Vagina (tissue), 2 donors: ENCODE data around the gene MRPL20. TPM values are rescaled to one million over a fixed set of nuclear protein-coding genes. Genes with fewer than 3 reads are reported as not detected.

Experiments used
- DNase-seq, 2 donors: peaks; one replicate each; pipeline ENCODE4 v3.0.0-alpha.2; 2017; ENCODE audit errors: extremely low spot score in 2 of 2
- H3K27ac ChIP-seq: fragments of 200-600 bp; sonication (generic); one replicate; pipeline ENCODE4 v1.5.1; 2019
- H3K27me3 ChIP-seq: fragments of 200-600 bp; sonication (generic); one replicate; pipeline ENCODE4 v1.5.1; 2019
- H3K36me3 ChIP-seq, 2 donors: fragments of 200-600 bp; sonication (generic); one replicate each; pipeline ENCODE4 v1.5.1; 2017 to 2019
- H3K4me1 ChIP-seq: fragments of 200-600 bp; sonication (generic); one replicate; pipeline ENCODE4 v1.5.1; 2019
- H3K4me3 ChIP-seq, 2 donors: fragments of 200-600 bp; sonication (generic); 1 replicate in 1 of 2; 2 replicates in 1 of 2; pipeline ENCODE4 v1.5.1; 2016 to 2019
- H3K9me3 ChIP-seq: fragments of 200-600 bp; sonication (generic); one replicate; pipeline ENCODE4 v1.5.1; 2019
- POLR2A ChIP-seq, 2 donors: fragments of 450-650 bp; IDR thresholded peaks; one replicate each; pipeline ENCODE4 v1.6.1; 2017; ENCODE audit warnings: antibody characterized with exemption in 2 of 2, mild to moderate bottlenecking in 2 of 2, moderate library complexity in 2 of 2
- POLR2AphosphoS5 ChIP-seq, 2 donors: sonication (generic); formaldehyde crosslinking; IDR thresholded peaks; one replicate each; pipeline ENCODE4 v1.9.0; 2017; ENCODE audit warnings: antibody characterized with exemption in 2 of 2, mild to moderate bottlenecking in 2 of 2, low read depth in 1 of 2; ENCODE audit not compliant: insufficient read depth in 1 of 2
- intact Hi-C: fragments of 100-400 bp; cut with DNase I; formaldehyde crosslinking; loops from one replicate; pipeline ENCODE4 v1.15.1; 2023
- total RNA-seq: library from RNA; depleted of rRNA; stranded (reverse); fragments of >200 nt; gene quantifications from one replicate; pipeline ENCODE4 v1.2.3, GENCODE V29; 2016
- TF ChIP-seq, protein P1 (sequence below), 3 experiments: fragments of 450-650 bp in 2 of 3; fragments of 200-600 bp in 1 of 3; sonication (generic) in 1 of 3; IDR thresholded peaks; one replicate each; pipeline ENCODE4 v1.5.1; 2017 to 2019; ENCODE audit warnings: antibody characterized with exemption in 3 of 3, mild to moderate bottlenecking in 2 of 3, moderate library complexity in 2 of 3

Gene MRPL20
- total RNA-seq, 1 donor from 2014 or later: 84.2 TPM

DNA sequence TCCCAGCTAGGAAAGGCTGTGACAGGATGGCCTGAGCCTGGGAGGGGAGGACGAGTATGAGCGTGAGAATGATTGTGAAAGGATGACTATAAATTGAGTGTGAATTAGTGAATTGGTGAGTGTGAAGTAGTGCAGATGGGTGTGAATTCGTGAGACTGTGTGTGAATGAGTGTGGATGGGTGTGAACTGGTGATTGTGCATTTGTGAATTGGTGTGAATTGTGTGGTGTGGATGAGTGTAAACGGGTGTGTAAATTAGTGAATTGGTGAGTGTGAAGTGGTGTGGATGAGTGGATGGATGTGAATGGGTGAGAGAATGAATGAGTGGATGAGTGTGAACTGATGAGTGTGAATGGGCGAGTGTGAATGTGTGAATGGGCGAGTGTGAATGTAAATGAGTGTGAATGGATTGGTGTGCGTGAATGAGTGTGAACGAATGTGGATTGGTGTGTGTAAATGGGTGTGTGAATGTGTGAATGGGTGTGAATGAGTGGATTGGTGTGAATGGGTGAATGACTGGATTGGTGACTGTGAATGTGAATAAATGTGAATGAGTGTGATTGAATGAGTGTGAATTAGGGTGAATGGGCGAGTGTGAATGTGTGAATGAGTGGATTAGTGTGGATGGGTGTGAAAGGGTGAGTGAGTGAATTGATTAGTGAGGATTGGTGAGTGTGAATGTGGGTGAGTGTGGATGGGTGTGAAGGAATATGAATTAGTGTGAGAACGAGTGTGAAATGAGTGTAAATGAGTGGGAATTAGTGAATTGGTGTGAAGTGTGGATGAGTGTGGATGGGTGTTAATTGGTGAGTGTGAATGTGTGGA lies 41.0 kb downstream of the MRPL20 start:
- DNase-seq: no peak
- H3K4me3 ChIP-seq: no peak overlapping the region
- no peaks in the 10 kb centered on the region for H3K36me3 ChIP-seq
- H3K4me1 ChIP-seq: peaks cover 15% of the 10 kb centered on the region
- no peak overlapping the region for H3K27ac ChIP-seq
- no peak for TF ChIP-seq POLR2A (IDR thresholded peaks at IDR 0.05)
- no peak for TF ChIP-seq POLR2AphosphoS5 (IDR thresholded peaks at IDR 0.05; ENCODE audit: insufficient read depth in 1 of 2, low read depth in 1 of 2)
- TF ChIP-seq, protein P1, sequence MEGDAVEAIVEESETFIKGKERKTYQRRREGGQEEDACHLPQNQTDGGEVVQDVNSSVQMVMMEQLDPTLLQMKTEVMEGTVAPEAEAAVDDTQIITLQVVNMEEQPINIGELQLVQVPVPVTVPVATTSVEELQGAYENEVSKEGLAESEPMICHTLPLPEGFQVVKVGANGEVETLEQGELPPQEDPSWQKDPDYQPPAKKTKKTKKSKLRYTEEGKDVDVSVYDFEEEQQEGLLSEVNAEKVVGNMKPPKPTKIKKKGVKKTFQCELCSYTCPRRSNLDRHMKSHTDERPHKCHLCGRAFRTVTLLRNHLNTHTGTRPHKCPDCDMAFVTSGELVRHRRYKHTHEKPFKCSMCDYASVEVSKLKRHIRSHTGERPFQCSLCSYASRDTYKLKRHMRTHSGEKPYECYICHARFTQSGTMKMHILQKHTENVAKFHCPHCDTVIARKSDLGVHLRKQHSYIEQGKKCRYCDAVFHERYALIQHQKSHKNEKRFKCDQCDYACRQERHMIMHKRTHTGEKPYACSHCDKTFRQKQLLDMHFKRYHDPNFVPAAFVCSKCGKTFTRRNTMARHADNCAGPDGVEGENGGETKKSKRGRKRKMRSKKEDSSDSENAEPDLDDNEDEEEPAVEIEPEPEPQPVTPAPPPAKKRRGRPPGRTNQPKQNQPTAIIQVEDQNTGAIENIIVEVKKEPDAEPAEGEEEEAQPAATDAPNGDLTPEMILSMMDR (IDR thresholded peaks at IDR 0.05): no peak
- intact Hi-C loops: no loop called here
- H3K27me3 ChIP-seq: no peaks in the 10 kb centered on the region
- H3K9me3 ChIP-seq: no peaks in the 10 kb centered on the region

DNA sequence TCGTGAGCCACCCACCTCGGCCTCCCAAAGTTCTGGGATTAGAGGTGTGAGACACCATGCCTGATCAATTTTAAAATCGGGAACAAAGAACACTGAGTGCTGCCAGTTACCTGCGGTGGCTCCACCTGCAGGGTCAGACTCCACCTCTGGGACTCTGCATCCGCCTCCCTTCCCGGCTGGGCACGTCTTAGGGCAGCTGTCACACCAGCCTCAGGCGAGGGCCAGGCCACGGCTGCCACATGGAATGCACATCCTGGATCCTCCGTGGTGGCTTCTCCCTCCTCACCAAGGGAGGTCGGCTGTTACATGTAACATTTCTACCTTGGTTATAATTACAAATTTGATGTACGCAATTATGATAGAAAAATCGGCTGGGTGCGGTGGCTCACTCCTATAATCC lies 42.8 kb downstream of the MRPL20 start:
- Histone ChIP-seq H3K9me3 (no peaks in the 10 kb centered on the region), H3K4me3 (no peak overlapping the region), H3K27me3 (no peaks in the 10 kb centered on the region), H3K36me3 (no peaks in the 10 kb centered on the region), H3K4me1 (peaks cover 33% of the 10 kb centered on the region), H3K27ac (no peak overlapping the region)
- TF ChIP-seq POLR2A (IDR thresholded peaks at IDR 0.05): no peak
- TF ChIP-seq POLR2AphosphoS5 (IDR thresholded peaks at IDR 0.05; ENCODE audit: insufficient read depth in 1 of 2, low read depth in 1 of 2): no peak
- TF ChIP-seq, protein P1 (IDR thresholded peaks at IDR 0.05): no peak
- DNase-seq: no peak
- intact Hi-C loops: no loop called here

DNA sequence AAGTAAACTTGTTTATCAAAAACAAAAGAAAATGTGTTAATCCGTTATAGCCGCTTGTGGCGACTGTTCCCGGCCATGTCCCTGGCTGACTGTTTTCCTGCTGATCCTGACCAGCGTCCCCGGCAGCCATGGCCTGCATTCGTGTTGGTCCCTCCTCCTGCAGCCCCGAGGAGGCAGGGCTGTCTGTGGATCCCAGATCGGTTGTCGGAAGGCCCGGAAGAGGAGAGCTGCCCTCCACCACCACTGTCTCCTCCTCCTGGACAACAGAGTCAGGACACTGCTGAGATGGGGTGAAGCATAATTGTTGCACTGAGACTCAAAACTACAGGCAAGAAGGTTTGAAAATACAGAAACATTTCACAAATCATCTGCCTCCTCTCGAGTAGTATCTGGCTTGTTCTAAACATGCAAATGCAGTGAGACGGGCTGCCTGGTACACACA lies 45.1 kb downstream of the MRPL20 start:
- Histone ChIP-seq H3K4me1 (peaks cover 53% of the 10 kb centered on the region), H3K36me3 (no peaks in the 10 kb centered on the region), H3K4me3 (no peak overlapping the region), H3K9me3 (no peaks in the 10 kb centered on the region), H3K27ac (peak overlapping the region; percentile 92), H3K27me3 (no peaks in the 10 kb centered on the region)
- TF ChIP-seq, protein P1 (IDR thresholded peaks at IDR 0.05): no peak
- peak in 1 of 2 donors; percentile 34 for TF ChIP-seq POLR2AphosphoS5 (IDR thresholded peaks at IDR 0.05; ENCODE audit: insufficient read depth in 1 of 2, low read depth in 1 of 2)
- no peak for DNase-seq
- intact Hi-C loops: no loop called here

DNA sequence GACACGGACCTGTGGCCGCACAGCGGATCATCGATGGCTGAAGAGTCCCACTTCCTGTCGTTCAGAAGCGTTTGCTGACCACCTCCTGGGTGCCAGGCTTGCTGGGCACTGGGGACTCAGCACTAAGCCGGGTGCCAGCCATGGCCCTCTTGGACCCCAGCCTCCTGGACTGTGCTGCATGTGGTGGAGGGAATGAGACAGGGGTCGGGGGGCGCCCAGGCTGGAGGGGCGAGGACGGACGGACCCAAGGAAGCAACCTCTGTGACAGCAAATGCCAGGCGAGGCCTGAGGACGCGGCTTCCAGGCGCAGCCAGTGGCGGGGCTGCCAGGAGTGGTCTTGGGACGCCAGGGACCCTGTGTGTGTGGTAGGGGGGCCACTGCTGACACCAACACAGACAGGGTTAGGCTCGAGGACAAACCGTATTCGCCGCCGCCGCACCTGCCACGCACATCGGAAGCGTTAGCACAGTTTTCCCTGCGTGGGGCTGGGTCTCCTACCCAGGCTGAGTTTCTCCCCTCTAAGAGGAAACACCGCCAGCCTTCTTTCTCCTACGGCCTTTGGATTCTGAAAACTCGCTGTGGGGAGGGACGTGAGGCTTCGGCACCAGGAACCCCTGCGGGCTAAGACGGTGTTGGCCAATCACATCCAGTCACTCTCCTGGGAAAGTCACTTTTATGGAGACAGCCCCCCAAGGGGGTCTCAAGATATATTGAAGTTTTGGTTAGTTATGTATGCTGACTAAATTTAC lies 45.7 kb downstream of the MRPL20 start:
- Histone ChIP-seq H3K4me3 (no peak overlapping the region), H3K36me3 (no peaks in the 10 kb centered on the region), H3K4me1 (peaks cover 59% of the 10 kb centered on the region), H3K27ac (peak overlapping the region; percentile 92), H3K27me3 (no peaks in the 10 kb centered on the region), H3K9me3 (no peaks in the 10 kb centered on the region)
- intact Hi-C loops: no loop called here
- TF ChIP-seq POLR2AphosphoS5 (IDR thresholded peaks at IDR 0.05; ENCODE audit: insufficient read depth in 1 of 2, low read depth in 1 of 2): no peak
- TF ChIP-seq, protein P1 (IDR thresholded peaks at IDR 0.05): no peak
- no peak for TF ChIP-seq POLR2A (IDR thresholded peaks at IDR 0.05)
- DNase-seq: no peak
